Smooth muscle cell (in vitro differentiated cells): ENCODE results near the gene FARP1. TPM values are rescaled to one million over a fixed set of nuclear protein-coding genes. Genes with fewer than 3 reads are reported as not detected.

ENCODE experiments used
- DNase-seq: peaks from one replicate; lab custom pipeline; 2025; ENCODE audit not compliant: unreplicated experiment; lab: John Stamatoyannopoulos, UW
- H2AFZ ChIP-seq: fragments of 200-600 bp; sonication (generic); 2 replicates; pipeline ENCODE4 v1.6.0; 2016; ENCODE audit warnings: antibody characterized with exemption, low read depth, mild to moderate bottlenecking
- H3F3A ChIP-seq: fragments of 200-600 bp; sonication (generic); 2 replicates; pipeline ENCODE4 v1.6.0; 2017; ENCODE audit warnings: antibody characterized with exemption, low read depth
- H3K27ac ChIP-seq: fragments of 200-600 bp; sonication (generic); 2 replicates; pipeline ENCODE4 v1.5.1; 2016; ENCODE audit warnings: low read depth, mild to moderate bottlenecking
- H3K27me3 ChIP-seq: fragments of 200-600 bp; sonication (generic); 2 replicates; pipeline ENCODE4 v1.6.1; 2016; ENCODE audit warnings: low read depth, mild to moderate bottlenecking
- H3K36me3 ChIP-seq: fragments of 200-600 bp; sonication (generic); 2 replicates; pipeline ENCODE4 v1.5.1; 2016; ENCODE audit warnings: low read depth
- H3K4me1 ChIP-seq: fragments of 200-600 bp; sonication (generic); 2 replicates; pipeline ENCODE4 v1.5.1; 2016; ENCODE audit warnings: low read depth
- H3K4me2 ChIP-seq: fragments of 200-600 bp; sonication (generic); 2 replicates; pipeline ENCODE4 v1.6.0; 2016; ENCODE audit warnings: mild to moderate bottlenecking
- H3K4me3 ChIP-seq: fragments of 200-600 bp; sonication (generic); 2 replicates; pipeline ENCODE4 v1.5.1; 2016; ENCODE audit warnings: mild to moderate bottlenecking
- H3K79me2 ChIP-seq: fragments of 200-600 bp; sonication (generic); 2 replicates; pipeline ENCODE4 v1.6.0; 2016; ENCODE audit warnings: low read depth, mild to moderate bottlenecking
- H3K9ac ChIP-seq: fragments of 200-600 bp; sonication (generic); 2 replicates; pipeline ENCODE4 v1.6.0; 2016; ENCODE audit warnings: low read depth
- H3K9me3 ChIP-seq: fragments of 200-600 bp; sonication (generic); replicated peaks from 2 replicates; pipeline ENCODE4 v1.5.1; 2016; ENCODE audit warnings: low read depth
- H4K20me1 ChIP-seq: fragments of 200-600 bp; sonication (generic); 2 replicates; pipeline ENCODE4 v1.6.0; 2016; ENCODE audit warnings: low read depth
- WGBS: methylation state at CpG from one replicate; pipeline ENCODE4 v1.1.7; 2016; ENCODE audit warnings: low lambda C conversion rate; 5-methylcytosine and 5-hydroxymethylcytosine counted together
- polyA plus RNA-seq: library from polyadenylated mRNA; unstranded; fragments of >200 nt; fragmentation: Nextera tagmentation; extraction: Ambion mirVana; gene quantifications from 2 replicates; pipeline ENCODE4 v1.2.1, GENCODE V29; 2016
- total RNA-seq: library from RNA; depleted of rRNA; stranded (reverse); fragments of >200 nt; gene quantifications from 2 replicates; pipeline ENCODE4 v1.2.3, GENCODE V29; 2014
- TF ChIP-seq, protein P1 (sequence below): fragments of 200-600 bp; sonication (generic); IDR thresholded peaks from 2 replicates; pipeline ENCODE4 v1.5.1; 2017; ENCODE audit warnings: borderline replicate concordance, mild to moderate bottlenecking, antibody characterized with exemption; ENCODE audit not compliant: insufficient read depth, poor library complexity, severe bottlenecking

Gene FARP1
- total and polyA plus RNA-seq, 2 experiments from 2014 or later: 59.4 to 104 TPM

DNA sequence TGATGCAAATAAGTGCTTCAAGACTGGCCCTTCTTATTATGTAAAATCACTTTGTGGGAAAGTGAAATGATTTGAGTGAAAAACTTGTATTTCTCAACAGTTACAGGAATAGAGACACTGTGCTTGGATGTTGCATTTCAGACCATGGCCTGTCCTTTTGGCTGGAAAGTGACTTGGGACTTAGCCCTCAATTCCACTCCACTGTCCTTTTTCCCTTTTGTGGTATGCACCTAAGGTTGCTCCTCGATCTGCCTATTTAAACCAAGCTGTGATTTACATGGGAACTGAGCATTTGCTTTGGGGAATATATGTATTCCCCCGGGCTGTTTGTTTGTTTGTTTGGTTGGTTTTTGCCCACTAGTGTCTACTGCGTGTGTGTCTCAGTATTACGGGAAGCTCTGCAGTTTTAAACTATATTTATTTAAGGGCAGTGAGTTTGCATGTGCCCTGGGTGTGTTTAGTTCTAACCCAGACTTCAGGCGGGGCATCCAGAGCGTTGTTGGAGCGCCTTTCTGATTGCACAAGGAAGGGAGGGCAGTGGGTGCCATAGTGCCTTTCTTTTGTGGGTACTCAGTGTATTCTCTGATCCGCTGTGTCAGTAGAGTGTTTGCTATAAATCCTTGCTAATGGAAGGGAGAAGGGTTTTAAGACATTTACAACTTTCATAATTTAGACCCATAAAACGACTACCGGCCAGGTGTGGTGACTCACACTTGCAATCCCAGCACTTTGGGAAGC lies 52.3 kb downstream of the FARP1 start:
- H3K27me3 ChIP-seq: no peaks in the 10 kb centered on the region
- no peak overlapping the region for H3K9ac ChIP-seq
- H3K4me1 ChIP-seq: peaks cover 12% of the 10 kb centered on the region
- no peak overlapping the region for H2AFZ ChIP-seq
- peaks cover 83% of the 10 kb centered on the region for H3K79me2 ChIP-seq
- TF ChIP-seq, protein P1, sequence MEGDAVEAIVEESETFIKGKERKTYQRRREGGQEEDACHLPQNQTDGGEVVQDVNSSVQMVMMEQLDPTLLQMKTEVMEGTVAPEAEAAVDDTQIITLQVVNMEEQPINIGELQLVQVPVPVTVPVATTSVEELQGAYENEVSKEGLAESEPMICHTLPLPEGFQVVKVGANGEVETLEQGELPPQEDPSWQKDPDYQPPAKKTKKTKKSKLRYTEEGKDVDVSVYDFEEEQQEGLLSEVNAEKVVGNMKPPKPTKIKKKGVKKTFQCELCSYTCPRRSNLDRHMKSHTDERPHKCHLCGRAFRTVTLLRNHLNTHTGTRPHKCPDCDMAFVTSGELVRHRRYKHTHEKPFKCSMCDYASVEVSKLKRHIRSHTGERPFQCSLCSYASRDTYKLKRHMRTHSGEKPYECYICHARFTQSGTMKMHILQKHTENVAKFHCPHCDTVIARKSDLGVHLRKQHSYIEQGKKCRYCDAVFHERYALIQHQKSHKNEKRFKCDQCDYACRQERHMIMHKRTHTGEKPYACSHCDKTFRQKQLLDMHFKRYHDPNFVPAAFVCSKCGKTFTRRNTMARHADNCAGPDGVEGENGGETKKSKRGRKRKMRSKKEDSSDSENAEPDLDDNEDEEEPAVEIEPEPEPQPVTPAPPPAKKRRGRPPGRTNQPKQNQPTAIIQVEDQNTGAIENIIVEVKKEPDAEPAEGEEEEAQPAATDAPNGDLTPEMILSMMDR: no peak
- peaks cover 51% of the 10 kb centered on the region for H4K20me1 ChIP-seq
- no peak overlapping the region for H3K4me3 ChIP-seq
- WGBS: 79% methylated on average over 10 of the region's 10 CpGs
- H3K4me2 ChIP-seq: no peak overlapping the region
- no peak for DNase-seq
- H3F3A ChIP-seq: no peaks in the 10 kb centered on the region
- no peak overlapping the region for H3K27ac ChIP-seq
- H3K9me3 ChIP-seq: no peaks in the 10 kb centered on the region
- H3K36me3 ChIP-seq: no peaks in the 10 kb centered on the region

DNA sequence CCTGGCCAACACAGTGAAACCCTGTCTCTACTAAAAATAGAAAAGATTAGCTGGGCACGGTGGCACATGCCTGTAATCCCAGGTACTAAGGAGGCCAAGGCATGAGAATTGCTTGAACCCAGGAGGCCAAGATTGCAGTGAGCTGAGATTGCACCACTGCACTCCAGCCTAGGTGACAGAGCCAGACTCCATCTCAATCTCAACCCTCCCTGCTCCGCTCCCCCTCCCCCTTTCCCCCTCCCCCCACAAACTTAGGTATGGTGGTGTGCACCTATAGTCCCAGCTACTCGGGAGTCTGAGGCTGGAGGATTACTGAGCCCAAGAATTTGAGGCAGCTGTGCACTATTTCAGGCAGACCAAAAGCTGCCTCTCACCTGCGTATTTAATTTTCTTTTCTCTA lies 55.8 kb downstream of the FARP1 start:
- Histone ChIP-seq H3F3A (peaks cover 13% of the 10 kb centered on the region), H3K27ac (no peak overlapping the region), H2AFZ (no peak overlapping the region), H3K4me1 (peaks cover 29% of the 10 kb centered on the region), H3K9ac (no peak overlapping the region), H4K20me1 (peaks cover 34% of the 10 kb centered on the region), H3K4me2 (no peak overlapping the region), H3K4me3 (no peak overlapping the region), H3K9me3 (no peaks in the 10 kb centered on the region), H3K79me2 (peaks cover 85% of the 10 kb centered on the region), H3K27me3 (no peaks in the 10 kb centered on the region), H3K36me3 (no peaks in the 10 kb centered on the region)
- WGBS: 88% methylated on average over 2 of the region's 4 CpGs
- TF ChIP-seq, protein P1: no peak
- no peak for DNase-seq

DNA sequence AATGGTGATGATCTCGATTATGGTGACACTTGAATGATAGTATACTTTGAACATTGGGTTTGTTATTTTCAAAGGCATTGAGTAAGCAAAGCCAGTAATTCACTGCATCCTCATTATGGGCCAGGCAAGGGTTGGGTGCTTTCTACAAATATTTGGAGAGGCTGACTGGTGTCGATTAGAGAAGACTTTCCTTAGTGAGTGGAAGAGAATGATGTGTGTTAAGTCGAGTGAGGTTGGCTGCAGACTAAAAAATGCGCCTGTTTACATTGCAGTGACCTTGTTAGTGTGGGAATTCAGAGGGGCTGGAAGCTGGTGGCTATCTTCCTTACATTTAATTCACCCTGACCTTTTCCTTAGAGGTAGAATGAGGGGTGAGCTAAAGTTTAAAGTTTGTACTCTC lies 56.6 kb downstream of the FARP1 start:
- no peaks in the 10 kb centered on the region for H3K27me3 ChIP-seq
- H3K79me2 ChIP-seq: peaks cover 85% of the 10 kb centered on the region

More for the DNA sequence above, 56.6 kb downstream of the FARP1 start:
- peaks cover 29% of the 10 kb centered on the region for H3K4me1 ChIP-seq
- H3K4me3 ChIP-seq: no peak overlapping the region
- no peak overlapping the region for H3K4me2 ChIP-seq
- peaks cover 30% of the 10 kb centered on the region for H4K20me1 ChIP-seq
- no peak overlapping the region for H3K9ac ChIP-seq
- no peak for DNase-seq
- no peak overlapping the region for H3K27ac ChIP-seq
- WGBS: 33% methylated on average over 4 of the region's 4 CpGs
- H2AFZ ChIP-seq: no peak overlapping the region
- no peaks in the 10 kb centered on the region for H3K36me3 ChIP-seq
- H3K9me3 ChIP-seq: peaks cover 6% of the 10 kb centered on the region
- peaks cover 13% of the 10 kb centered on the region for H3F3A ChIP-seq
- TF ChIP-seq, protein P1: no peak
